H1 (cell line): ENCODE results near the gene TAF12. TPM values are rescaled to one million over a fixed set of nuclear protein-coding genes. Genes with fewer than 3 reads are reported as not detected.

Experiments used
- ASH2L ChIP-seq: fragments of 200-600, 300-600 bp; sonication (generic); IDR thresholded peaks from one replicate; pipeline ENCODE4 v1.7.1; 2017; ENCODE audit warnings: low read length
- ATF3 ChIP-seq: IDR thresholded peaks from 2 replicates; pipeline ENCODE4 v1.6.1; 2011; ENCODE audit warnings: low read depth, mild to moderate bottlenecking, low read length; ENCODE audit not compliant: insufficient read depth
- CBX8 ChIP-seq: fragments of 300-800, 300-1000 bp; sonication (generic); IDR thresholded peaks from 2 replicates; pipeline ENCODE4 v1.7.1; 2016; ENCODE audit warnings: low read depth, low read length, borderline replicate concordance
- CEBPB ChIP-seq: IDR thresholded peaks from 2 replicates; pipeline ENCODE4 v1.6.1; 2012; ENCODE audit warnings: low read depth, low read length
- CREB1 ChIP-seq: IDR thresholded peaks from 2 replicates; pipeline ENCODE4 v1.6.1; 2012; ENCODE audit warnings: inconsistent platforms
- E2F6 ChIP-seq: IDR thresholded peaks from 2 replicates; pipeline ENCODE4 v1.6.1; 2012; ENCODE audit warnings: inconsistent platforms
- GABPA ChIP-seq: IDR thresholded peaks from 2 replicates; pipeline ENCODE4 v1.6.1; 2011; ENCODE audit warnings: mild to moderate bottlenecking, low read length, moderate library complexity, borderline replicate concordance; ENCODE audit not compliant: insufficient read depth
- GTF2F1 ChIP-seq: IDR thresholded peaks from 2 replicates; pipeline ENCODE4 v1.6.1; 2012; ENCODE audit warnings: low read depth, low read length, improper control_type of control experiment, borderline replicate concordance
- KDM1A ChIP-seq: fragments of 200-600, 300-600 bp; sonication (generic); IDR thresholded peaks from 2 replicates; pipeline ENCODE4 v1.7.1; 2016; ENCODE audit warnings: mild to moderate bottlenecking, low read length, borderline replicate concordance
- KDM4A ChIP-seq: IDR thresholded peaks from one replicate; pipeline ENCODE4 v1.7.1; 2012; ENCODE audit warnings: low read depth, mild to moderate bottlenecking, moderate library complexity, low read length, inconsistent platforms; ENCODE audit not compliant: severe bottlenecking
- MAFK ChIP-seq: IDR thresholded peaks from 2 replicates; pipeline ENCODE4 v1.6.1; 2012; ENCODE audit warnings: low read depth, mild to moderate bottlenecking, improper control_type of control experiment, low read length
- MAX ChIP-seq: IDR thresholded peaks from 2 replicates; pipeline ENCODE4 v1.6.1; 2012; ENCODE audit warnings: inconsistent platforms
- PHF8 ChIP-seq: fragments of 200-600 bp; sonication (generic); conservative IDR thresholded peaks from 2 replicates; pipeline ENCODE4 v1.7.1; 2012; ENCODE audit warnings: low read depth, mild to moderate bottlenecking, inconsistent platforms, low read length, moderate library complexity
- SAP30 ChIP-seq: fragments of 300-600 bp; sonication (generic); IDR thresholded peaks from 2 replicates; pipeline ENCODE4 v1.7.1; 2012; ENCODE audit warnings: low read length, moderate library complexity, mild to moderate bottlenecking, inconsistent platforms; ENCODE audit not compliant: insufficient read depth, insufficient replicate concordance
- TBP ChIP-seq: IDR thresholded peaks from 2 replicates; pipeline ENCODE4 v1.6.1; 2011; ENCODE audit warnings: low read depth, low read length, improper control_type of control experiment
- TEAD4 ChIP-seq: IDR thresholded peaks from 2 replicates; pipeline ENCODE4 v1.6.1; 2012; ENCODE audit warnings: low read depth, low read length, inconsistent platforms, mixed read lengths
- ZNF274 ChIP-seq: IDR thresholded peaks from 2 replicates; pipeline ENCODE4 v1.7.0; 2012; ENCODE audit warnings: low read length, borderline replicate concordance; ENCODE audit errors: extremely low read depth
- polyA plus RNA-seq, 7 experiments: library from polyadenylated mRNA; depleted of rRNA in 3 of 7; stranded (reverse) in 5 of 7; unstranded in 2 of 7; fragments of >200 nt in 5 of 7; fragments of 200-250 nt in 2 of 7; gene quantifications; 1 replicate in 5 of 7; 2 replicates in 1 of 7; 4 replicates in 1 of 7; pipeline versions ENCODE4 v1.2.1 to v1.2.3, GENCODE V29; 2011 to 2013; ENCODE audit warnings: missing spikeins in 2 of 7, mixed read lengths in 2 of 7
- total RNA-seq: library from RNA; stranded (reverse); fragmentation: NEBNext Ultra II Directional; extraction: Animal tissue kit (Norgen Biotek cat#: 25700); gene quantifications from 2 replicates; pipeline ENCODE4 v1.2.1, GENCODE V29; 2021
- TF ChIP-seq, protein P1 (sequence below): IDR thresholded peaks from 2 replicates; pipeline ENCODE4 v1.6.1; 2011; ENCODE audit warnings: low read length, improper control_type of control experiment

Gene TAF12
- total and polyA plus RNA-seq, 2 of the 8 experiments (the other 6 are each of a cell fraction or from before 2014, with no cell fraction given): 25.1 to 27.2 TPM

GRCh38 chr1:28581531-28582247 is 61.2 kb downstream of the TAF12 start (continued):
- TF ChIP-seq CREB1 (peak; percentile 82), MAX (peak; percentile 72), KDM4A (peak; percentile 80), ASH2L (peak; percentile 58), GTF2F1 (peak; percentile 98), SAP30 (no peak), ZNF274 (no peak), TBP (peak; percentile 99), PHF8 (peak; percentile 95), CBX8 (no peak), GABPA (no peak), KDM1A (no peak), E2F6 (peak; percentile 53; the same call in 1 of the 2 replicates), TEAD4 (peak; percentile 75), ATF3 (no peak), MAFK (no peak), CEBPB (no peak)
- TF ChIP-seq, protein P1, sequence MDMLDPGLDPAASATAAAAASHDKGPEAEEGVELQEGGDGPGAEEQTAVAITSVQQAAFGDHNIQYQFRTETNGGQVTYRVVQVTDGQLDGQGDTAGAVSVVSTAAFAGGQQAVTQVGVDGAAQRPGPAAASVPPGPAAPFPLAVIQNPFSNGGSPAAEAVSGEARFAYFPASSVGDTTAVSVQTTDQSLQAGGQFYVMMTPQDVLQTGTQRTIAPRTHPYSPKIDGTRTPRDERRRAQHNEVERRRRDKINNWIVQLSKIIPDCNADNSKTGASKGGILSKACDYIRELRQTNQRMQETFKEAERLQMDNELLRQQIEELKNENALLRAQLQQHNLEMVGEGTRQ: no peak; the same call in 1 of the 2 replicates
